Breast epithelium (tissue), 4 donors: ENCODE measurements around the gene KYNU. TPM values are rescaled to one million over a fixed set of nuclear protein-coding genes. Genes with fewer than 3 reads are reported as not detected.
"Not testable (repeated sequence)": the region's sequence is repeated elsewhere in the genome, so short reads cannot be mapped to it uniquely, and the experiment has no call there.

Experiments
- DNase-seq, 2 donors: peaks; one replicate each; pipeline ENCODE4 v3.0.0-alpha.2; 2019; ENCODE audit warnings: low spot score in 2 of 2
- H3K27ac ChIP-seq, 2 donors: fragments of 200-600 bp; sonication (generic) in 1 of 2; one replicate each; pipeline ENCODE4 v1.5.1; 2016 to 2019; ENCODE audit warnings: mild to moderate bottlenecking in 1 of 2
- H3K27me3 ChIP-seq, 2 donors: fragments of 200-600 bp; sonication (generic) in 1 of 2; one replicate each; pipeline versions ENCODE4 v1.5.1 to v1.6.0; 2017 to 2019; ENCODE audit warnings: control low read depth in 1 of 2, mild to moderate bottlenecking in 1 of 2
- H3K36me3 ChIP-seq: fragments of 200-600 bp; one replicate; pipeline ENCODE4 v1.5.1; 2019
- H3K4me1 ChIP-seq, 2 donors: fragments of 200-600 bp; sonication (generic); one replicate each; pipeline ENCODE4 v1.5.1; 2016 to 2019; ENCODE audit warnings: control low read depth in 1 of 2
- H3K4me3 ChIP-seq, 3 donors: fragments of 200-600 bp; sonication (generic); 1 replicate in 2 of 3; 2 replicates in 1 of 3; pipeline ENCODE4 v1.5.1; 2016 to 2019; ENCODE audit warnings: mild to moderate bottlenecking in 3 of 3, moderate library complexity in 2 of 3
- H3K9me3 ChIP-seq, 2 donors: fragments of 200-600 bp; sonication (generic) in 1 of 2; one replicate each; pipeline ENCODE4 v1.5.1; 2016 to 2019; ENCODE audit warnings: control low read depth in 1 of 2
- CTCF ChIP-seq, 3 donors: fragments of 450-650 bp; IDR thresholded peaks; one replicate each; pipeline ENCODE4 v1.5.1; 2016 to 2017; ENCODE audit warnings: antibody characterized with exemption in 3 of 3, mild to moderate bottlenecking in 3 of 3, moderate library complexity in 3 of 3
- POLR2A ChIP-seq: fragments of 450-650 bp; IDR thresholded peaks from one replicate; pipeline ENCODE4 v1.6.1; 2016; ENCODE audit warnings: antibody characterized with exemption, mild to moderate bottlenecking, moderate library complexity
- POLR2AphosphoS5 ChIP-seq, 3 donors: sonication (generic); formaldehyde crosslinking; IDR thresholded peaks; one replicate each; pipeline ENCODE4 v1.6.1; 2017; ENCODE audit warnings: antibody characterized with exemption in 3 of 3
- intact Hi-C: fragments of 100-400 bp; cut with DNase I; formaldehyde crosslinking; loops from one replicate; pipeline ENCODE4 v1.15.1; 2023; ENCODE audit warnings: low total_unique reads
- total RNA-seq, 3 donors: library from RNA; depleted of rRNA; stranded (reverse); fragments of >200 nt; gene quantifications; one replicate each; pipeline ENCODE4 v1.1.0, GENCODE V29; 2016

KYNU gene
- total RNA-seq, 3 donors from 2014 or later, result 6.9 to 13.1 (median 11.7) TPM

GRCh38 chr2:143034292-143035074 lies 157.0 kb downstream of the KYNU start:
- no peak overlapping the region for H3K27ac ChIP-seq
- H3K4me3 ChIP-seq, result no peak overlapping the region
- no peaks in the 10 kb centered on the region for H3K9me3 ChIP-seq
- intact Hi-C loops, result no loop called here
- no peaks in the 10 kb centered on the region for H3K36me3 ChIP-seq
- no peak for TF ChIP-seq POLR2A
- TF ChIP-seq POLR2AphosphoS5 (IDR thresholded peaks at IDR 0.05), result no peak
- TF ChIP-seq CTCF (IDR thresholded peaks at IDR 0.05), result peak; percentile 88 to 94 (median 92)
- no peaks in the 10 kb centered on the region for H3K27me3 ChIP-seq
- no peaks in the 10 kb centered on the region for H3K4me1 ChIP-seq
- DNase-seq, result peak in 1 of 2 donors; percentile 24

GRCh38 chr2:143051465-143051864 lies 174.0 kb downstream of the KYNU start:
- Histone ChIP-seq H3K9me3 (peaks cover 0 to under 1% of the 10 kb centered on the region in 2 donors), H3K27ac (no peak overlapping the region), H3K4me3 (no peak overlapping the region), H3K27me3 (no peaks in the 10 kb centered on the region), H3K36me3 (no peaks in the 10 kb centered on the region), H3K4me1 (no peaks in the 10 kb centered on the region)
- no peak for TF ChIP-seq POLR2A
- TF ChIP-seq CTCF (IDR thresholded peaks at IDR 0.05), result no peak
- TF ChIP-seq POLR2AphosphoS5 (IDR thresholded peaks at IDR 0.05), result no peak
- DNase-seq, result no peak
- intact Hi-C loops, result loop anchor here (10.0 kb wide), 1 partner anchor 207 kb away; no protein-coding TSS in a partner anchor

GRCh38 chr2:143053437-143053836 lies 176.0 kb downstream of the KYNU start:
- H3K4me1 ChIP-seq, H3K36me3 ChIP-seq, DNase-seq, H3K9me3 ChIP-seq, H3K27me3 ChIP-seq, H3K4me3 ChIP-seq, H3K27ac ChIP-seq: not testable (repeated sequence)
- intact Hi-C loops, result loop anchor here (10.0 kb wide), 1 partner anchor 209 kb away; no protein-coding TSS in a partner anchor

- Histone ChIP-seq H3K4me1 (no peaks in the 10 kb centered on the region), H3K27ac (no peak overlapping the region), H3K27me3 (no peaks in the 10 kb centered on the region), H3K4me3 (no peak overlapping the region), H3K9me3 (peaks cover 0 to 5% of the 10 kb centered on the region in 2 donors), H3K36me3 (no peaks in the 10 kb centered on the region)
- TF ChIP-seq POLR2AphosphoS5 (IDR thresholded peaks at IDR 0.05) (no peak), POLR2A (no peak), CTCF (IDR thresholded peaks at IDR 0.05) (no peak)
- intact Hi-C loops, result loop anchor here (10.0 kb wide), 1 partner anchor 212 kb away; no protein-coding TSS in a partner anchor
- DNase-seq, result no peak
These were observed 179.1 kb downstream of the KYNU start for GRCh38 chr2:143056550-143056949.

- H3K27me3 ChIP-seq, result no peaks in the 10 kb centered on the region
- peaks cover 0 to 5% of the 10 kb centered on the region in 2 donors for H3K9me3 ChIP-seq
- H3K36me3 ChIP-seq, result no peaks in the 10 kb centered on the region
- H3K4me3 ChIP-seq, result no peak overlapping the region
- H3K4me1 ChIP-seq, result no peaks in the 10 kb centered on the region
- no peak for TF ChIP-seq CTCF (IDR thresholded peaks at IDR 0.05)
- no peak for TF ChIP-seq POLR2AphosphoS5 (IDR thresholded peaks at IDR 0.05)
- TF ChIP-seq POLR2A, result no peak
- no peak overlapping the region for H3K27ac ChIP-seq
- DNase-seq, result no peak
- intact Hi-C loops, result loop anchor here (10.0 kb wide), 1 partner anchor 214 kb away; no protein-coding TSS in a partner anchor
These were observed 181.4 kb downstream of the KYNU start for GRCh38 chr2:143058851-143059250.
